Stimulated activated naive CD8-positive, alpha-beta T cell treated with anti-CD3 and anti-CD28 coated beads, Interleukin-15, Interleukin-2, amounts not matched to agents 100 ng/mL and 50 ng/mL, for 24 hours (primary cell): ENCODE data around the gene PCA3.

Source experiments
- H3K27ac Mint-ChIP-seq: one replicate; pipeline ENCODE4 v1.8.0; 2021; ENCODE audit warnings: mild to moderate bottlenecking, mixed read lengths
- H3K27me3 Mint-ChIP-seq: one replicate; pipeline ENCODE4 v1.8.0; 2021; ENCODE audit warnings: mixed read lengths
- H3K36me3 Mint-ChIP-seq: one replicate; pipeline ENCODE4 v1.8.0; 2021; ENCODE audit warnings: low read depth, mixed read lengths
- H3K4me1 Mint-ChIP-seq: one replicate; pipeline ENCODE4 v1.8.0; 2021; ENCODE audit warnings: low read depth, mixed read lengths
- H3K4me3 Mint-ChIP-seq: one replicate; pipeline ENCODE4 v1.8.0; 2021; ENCODE audit warnings: mild to moderate bottlenecking, mixed read lengths
- H3K9me3 Mint-ChIP-seq: one replicate; pipeline ENCODE4 v1.8.0; 2021; ENCODE audit warnings: mixed read lengths

The PCA3 gene

DNA sequence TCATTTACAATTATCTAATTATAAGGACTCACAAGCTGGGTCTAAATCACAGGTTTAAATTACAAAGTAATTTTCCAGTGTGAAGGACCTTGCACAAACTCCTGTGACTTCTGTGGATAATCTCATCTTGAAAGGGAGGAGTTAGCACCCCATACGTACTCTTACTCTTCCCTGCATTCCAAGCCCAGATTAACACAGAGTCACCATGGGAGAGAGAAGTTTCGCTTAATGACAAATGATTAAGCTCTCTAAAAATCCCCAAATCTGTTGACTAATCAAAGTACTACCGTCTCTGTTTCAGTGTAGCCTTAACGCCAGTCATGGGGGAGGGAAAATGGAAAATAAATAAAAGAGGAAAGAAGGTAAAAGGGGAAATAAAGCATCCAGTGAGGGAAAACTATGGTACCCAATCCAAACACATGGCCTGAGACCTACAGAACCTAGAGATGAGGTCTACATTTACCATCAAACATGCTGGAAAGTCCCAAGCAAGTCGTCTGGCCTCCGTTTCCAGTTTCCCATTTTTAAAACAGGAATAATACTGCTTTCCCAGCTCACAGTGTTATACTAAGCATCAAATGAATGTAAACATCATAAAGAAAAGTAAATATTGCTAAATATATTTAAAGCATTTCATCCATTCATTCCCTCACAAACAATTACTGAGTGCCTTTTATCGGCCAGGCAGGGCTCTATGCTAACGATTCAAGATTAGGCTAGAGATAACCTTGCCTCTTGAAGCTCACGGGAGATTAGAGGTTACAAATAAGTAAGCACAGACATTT lies 63.2 kb downstream of the PCA3 start:
- Mint-ChIP-seq H3K27ac (no peak overlapping the region), H3K27me3 (peaks cover 8% of the 10 kb centered on the region), H3K9me3 (no peaks in the 10 kb centered on the region), H3K4me3 (no peak overlapping the region), H3K36me3 (no peaks in the 10 kb centered on the region), H3K4me1 (no peaks in the 10 kb centered on the region)

DNA sequence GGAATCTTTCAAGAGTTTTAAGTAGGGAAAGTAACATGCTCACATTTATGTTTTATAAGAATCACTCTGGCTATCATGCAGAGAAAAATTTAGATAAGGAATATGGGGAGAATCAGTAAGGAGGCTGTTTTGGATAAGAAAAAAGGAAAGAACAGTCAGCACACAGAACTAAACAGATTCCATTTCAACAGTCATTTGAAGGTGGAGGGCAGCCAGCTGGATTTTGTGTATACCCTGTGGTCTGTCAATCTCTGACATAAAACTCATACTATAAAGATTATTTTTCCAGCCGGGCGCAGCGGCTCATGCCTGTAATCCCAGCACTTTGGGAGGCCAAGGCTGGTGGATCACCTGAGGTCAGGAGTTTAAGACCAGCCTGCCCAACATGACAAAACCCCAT lies 64.2 kb downstream of the PCA3 start:
- Mint-ChIP-seq H3K27ac (no peak overlapping the region), H3K36me3 (no peaks in the 10 kb centered on the region), H3K4me3 (no peak overlapping the region), H3K9me3 (no peaks in the 10 kb centered on the region), H3K4me1 (no peaks in the 10 kb centered on the region), H3K27me3 (peaks cover 8% of the 10 kb centered on the region)

DNA sequence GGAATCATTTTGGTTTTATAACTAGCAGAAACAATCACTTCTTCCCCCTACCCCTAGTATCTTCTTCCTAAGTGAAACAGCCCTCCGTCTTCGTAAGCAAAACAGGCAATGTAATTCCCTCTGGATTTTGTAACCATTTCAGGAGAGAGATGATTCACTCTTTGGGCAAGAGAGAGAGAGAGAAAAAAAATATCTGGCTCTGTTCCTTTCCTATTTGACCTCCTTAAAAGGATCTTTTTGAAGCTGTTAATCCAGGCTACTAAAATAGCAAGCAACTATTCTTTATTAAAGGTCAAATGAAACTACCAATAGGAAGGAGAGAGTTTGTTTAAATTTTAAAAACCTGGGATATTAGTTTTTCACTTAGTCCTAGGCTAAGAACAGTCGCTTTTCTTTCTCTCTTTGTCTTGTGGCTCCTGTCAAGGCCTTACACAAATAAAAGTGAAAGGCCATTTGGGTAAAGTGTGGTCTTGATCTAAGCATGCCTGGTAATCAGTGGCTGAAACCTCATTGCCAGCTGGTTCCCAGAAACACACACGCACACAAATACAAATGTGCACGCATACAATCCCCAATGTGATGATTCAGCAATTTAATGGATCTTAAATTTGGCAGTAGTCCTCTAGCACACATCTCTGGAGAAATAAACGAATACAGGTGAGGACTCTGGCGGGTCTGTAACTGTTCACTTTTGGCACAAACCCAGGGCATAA lies 71.5 kb downstream of the PCA3 start:
- Mint-ChIP-seq H3K27ac (no peak overlapping the region), H3K4me1 (no peaks in the 10 kb centered on the region)

More for the DNA sequence above, 71.5 kb downstream of the PCA3 start:
- H3K9me3 Mint-ChIP-seq, result no peaks in the 10 kb centered on the region
- no peaks in the 10 kb centered on the region for H3K36me3 Mint-ChIP-seq
- H3K27me3 Mint-ChIP-seq, result no peaks in the 10 kb centered on the region
- no peak overlapping the region for H3K4me3 Mint-ChIP-seq
